Inflammatory macrophage treated with lipopolysaccharide for 4 hours (primary cell): ENCODE measurements around the gene FMO2.

Experiments used
- DNase-seq: peaks from one replicate; pipeline ENCODE4 v3.0.0-alpha.2; 2020

Gene FMO2

DNA sequence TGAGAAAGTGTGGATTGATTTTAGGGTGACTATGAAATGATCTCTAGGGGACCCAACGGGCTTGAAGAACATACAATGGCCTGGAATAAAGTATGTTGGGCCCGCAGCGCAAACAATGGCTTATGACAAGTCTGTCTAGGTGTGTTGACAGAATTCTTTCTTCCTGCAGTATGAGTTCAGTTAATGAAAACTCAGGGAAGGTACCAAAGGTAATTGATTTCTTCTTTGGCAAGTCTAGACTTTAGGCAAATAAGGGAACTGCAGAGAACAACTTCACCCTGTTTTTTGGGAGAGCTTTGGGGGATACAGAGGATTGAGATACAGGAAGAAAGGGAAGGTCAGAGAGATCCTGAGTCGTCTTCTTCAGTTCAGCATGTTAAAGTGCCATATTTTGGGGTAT, 7.8 kb upstream of the FMO2 start:
- DNase-seq = no peak

DNA sequence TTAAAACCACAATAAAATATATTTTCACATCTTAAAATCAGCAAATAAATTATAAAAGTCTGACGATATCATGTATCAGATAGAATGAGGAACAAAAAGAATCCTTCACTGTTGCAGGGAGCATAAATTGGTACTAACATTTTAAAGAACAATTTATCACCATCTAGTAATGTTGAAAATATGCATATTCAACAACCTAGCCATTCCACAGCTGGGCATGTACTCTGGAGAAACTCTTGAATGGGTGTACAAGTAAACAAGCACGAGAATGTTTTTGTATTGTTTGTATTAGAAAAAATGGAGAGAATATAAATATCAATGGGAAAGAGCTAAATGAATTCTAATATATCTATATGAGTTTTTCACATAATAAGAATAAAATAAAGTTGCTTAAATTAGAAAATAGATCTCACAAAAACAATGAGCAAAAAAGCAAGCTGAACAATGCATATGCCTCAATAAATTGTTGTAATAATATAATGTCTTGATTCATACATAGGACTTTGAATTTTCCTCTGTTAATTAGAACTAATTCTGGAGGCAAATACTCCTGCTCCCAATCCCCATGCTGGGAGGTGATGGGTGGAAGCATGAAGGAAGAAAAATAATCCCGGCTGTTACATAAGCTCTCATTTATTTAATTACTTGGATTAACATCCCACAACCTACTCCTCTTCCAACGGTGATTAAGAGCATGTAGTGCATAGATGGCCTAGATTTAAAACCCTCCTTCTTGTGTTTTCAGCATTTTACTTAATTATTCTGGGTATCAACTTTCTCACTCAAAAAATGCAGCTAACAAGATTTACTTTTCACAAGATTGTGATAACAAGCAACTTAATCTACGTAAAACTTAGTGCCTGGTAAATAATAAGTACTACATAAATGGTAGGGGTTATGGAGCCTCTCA, 5.5 kb upstream of the FMO2 start:
- no peak for DNase-seq

GRCh38 chr1:171180670-171181069, 4.4 kb upstream of the FMO2 start:
- DNase-seq = no peak

GRCh38 chr1:171188388-171189266, 3.5 kb downstream of the FMO2 start:
- DNase-seq = peak; percentile 52

- no peak for DNase-seq
Observed at GRCh38 chr1:171191992-171192391, 6.9 kb downstream of the FMO2 start.

- DNase-seq = no peak
Observed at GRCh38 chr1:171195767-171196166, 10.7 kb downstream of the FMO2 start.

- DNase-seq = no peak
Observed at GRCh38 chr1:171196351-171196750, 11.3 kb downstream of the FMO2 start.

DNA sequence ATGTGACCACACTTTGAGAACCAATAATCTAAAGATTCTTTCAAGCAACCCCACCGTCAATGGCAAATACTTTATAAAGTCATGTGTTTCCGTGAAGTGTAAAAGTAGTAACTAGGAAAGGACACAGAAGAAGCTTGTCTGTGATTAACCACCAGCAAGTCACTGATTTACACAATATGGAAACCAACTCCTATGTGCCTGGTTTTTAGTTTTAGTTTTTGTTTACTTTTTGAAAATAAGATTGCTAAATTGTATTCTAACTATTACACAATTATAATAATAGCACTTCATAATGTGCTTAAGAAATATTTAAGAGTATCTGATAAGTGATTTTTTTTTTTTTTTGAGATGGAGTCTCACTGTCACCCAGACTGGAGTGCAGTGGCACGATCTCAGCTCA, 13.0 kb downstream of the FMO2 start:
- DNase-seq = peak; percentile 40

DNA sequence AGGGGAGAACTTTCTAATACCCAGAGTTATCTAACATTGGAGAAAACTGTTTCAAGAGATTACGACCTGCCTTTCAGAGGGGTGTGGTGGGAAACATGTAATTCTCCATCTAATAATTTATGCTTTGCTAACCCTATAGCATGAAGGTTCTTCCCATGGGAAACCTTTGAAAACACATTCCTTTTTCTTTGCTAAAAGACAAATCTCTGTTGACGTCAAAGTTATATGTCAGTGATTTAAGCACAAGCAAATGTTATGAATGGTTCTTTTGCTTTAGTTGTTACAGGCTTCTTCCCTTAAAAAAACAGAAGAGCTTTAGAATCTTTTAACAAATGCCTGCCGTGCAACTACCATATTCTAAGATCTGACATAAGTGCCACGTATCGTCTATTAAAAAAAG, 19.2 kb downstream of the FMO2 start:
- DNase-seq = no peak

DNA sequence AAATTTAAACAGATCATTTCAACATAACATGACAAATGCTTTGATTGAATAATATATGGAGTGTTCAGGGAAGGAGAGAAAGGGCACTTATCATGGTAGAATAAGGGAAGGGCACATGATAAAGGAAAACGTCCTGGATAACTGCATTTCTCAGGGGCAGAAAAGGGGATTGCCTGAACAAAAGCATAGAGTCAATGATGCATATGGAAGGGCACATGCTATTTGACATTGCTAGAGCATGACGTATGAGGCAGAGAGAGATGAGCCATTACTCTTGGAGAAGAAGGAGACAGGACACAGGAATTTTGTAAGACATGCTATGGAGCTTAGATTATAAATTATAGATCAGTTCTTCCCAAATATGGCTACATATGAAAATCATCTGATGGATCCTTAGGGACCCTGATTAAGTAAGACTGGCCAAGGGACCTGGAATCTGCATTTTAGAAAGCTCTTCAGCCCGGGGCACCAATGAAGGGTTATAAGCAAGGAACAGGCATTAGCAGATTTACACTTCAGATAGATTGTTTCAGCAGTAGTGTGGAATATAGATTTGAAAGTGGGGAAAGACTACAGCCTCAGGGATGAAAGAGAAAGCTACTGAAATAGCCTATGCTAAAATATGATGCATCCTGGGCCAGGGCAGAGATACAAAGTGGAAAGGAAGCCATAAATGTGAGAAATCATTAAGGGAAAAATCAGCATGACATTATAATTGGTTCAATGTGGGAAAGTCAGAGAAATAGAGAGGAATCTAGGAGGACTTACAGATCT, 21.3 kb downstream of the FMO2 start:
- DNase-seq = no peak

DNA sequence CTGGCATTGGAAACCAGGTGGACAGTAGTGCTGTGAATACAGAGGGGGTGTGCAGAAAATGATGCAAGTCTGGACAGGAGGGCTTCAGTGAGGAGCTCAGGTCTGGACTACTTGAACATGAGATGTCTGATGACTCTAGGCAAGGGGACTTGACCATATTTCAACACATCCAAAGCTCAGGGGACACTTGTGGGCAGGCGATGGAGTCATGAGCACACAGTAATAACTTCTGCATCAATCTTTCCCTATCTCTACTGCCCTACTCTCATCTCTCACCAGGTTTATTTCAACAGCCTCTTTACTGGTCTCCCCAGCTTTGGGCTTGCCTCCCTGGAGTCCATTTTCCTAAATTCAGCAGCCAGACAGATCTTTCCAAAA, 21.9 kb downstream of the FMO2 start:
- no peak for DNase-seq

DNA sequence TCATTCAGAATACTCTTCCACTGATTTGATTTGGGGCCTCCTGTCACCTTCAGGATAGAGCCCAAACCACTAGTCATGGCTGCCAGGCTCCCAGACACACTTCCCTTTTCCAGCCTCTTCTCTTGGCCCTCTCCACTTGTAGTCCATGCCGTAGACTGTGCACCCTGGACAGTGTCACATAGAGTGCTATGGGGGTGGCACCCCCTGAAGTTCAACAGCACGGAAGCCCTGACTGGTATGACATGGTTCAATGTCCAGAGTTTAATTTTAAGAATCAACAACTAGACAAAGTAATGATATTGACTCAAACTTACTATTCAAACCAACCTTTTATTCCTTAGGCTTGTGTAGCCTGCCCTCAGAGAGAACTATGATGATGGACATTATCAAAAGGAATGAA, 22.3 kb downstream of the FMO2 start:
- no peak for DNase-seq

GRCh38 chr1:171210355-171210754, 25.3 kb downstream of the FMO2 start:
- DNase-seq = no peak

DNA sequence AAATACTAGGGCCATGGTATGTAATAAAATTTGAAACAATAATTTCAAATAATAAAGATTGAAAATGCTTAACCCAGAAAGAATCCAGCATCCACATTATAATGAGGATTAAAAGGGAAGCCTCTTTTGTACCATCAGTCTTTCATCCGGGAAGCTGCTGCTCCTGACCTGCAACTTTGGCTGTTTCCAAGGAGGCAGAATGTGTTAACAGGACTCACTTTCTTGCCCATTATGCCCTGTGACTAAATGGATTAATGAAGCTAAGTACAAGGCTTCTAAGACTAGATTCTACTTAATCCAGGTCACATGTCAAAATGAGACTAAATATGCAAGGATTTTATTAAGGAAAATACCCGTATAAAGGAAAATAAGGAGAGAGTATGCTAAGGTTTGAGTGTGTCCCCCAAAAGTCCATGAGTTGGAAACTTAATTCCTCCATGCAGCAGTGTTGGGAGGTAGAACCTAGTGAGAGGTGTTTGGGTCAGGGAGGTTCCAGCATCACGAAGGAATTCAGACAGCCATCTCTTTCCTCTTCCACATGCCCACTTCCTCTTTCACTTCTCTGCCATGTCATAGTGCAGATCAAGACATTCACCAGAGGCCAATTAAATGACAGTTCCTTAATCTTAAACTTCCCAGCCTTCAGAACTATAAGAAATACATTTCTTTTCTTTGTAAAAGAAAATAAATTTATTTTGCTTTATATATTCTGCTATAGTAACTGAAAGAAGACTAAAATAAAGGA, 27.7 kb downstream of the FMO2 start:
- DNase-seq = peak; percentile 67

DNA sequence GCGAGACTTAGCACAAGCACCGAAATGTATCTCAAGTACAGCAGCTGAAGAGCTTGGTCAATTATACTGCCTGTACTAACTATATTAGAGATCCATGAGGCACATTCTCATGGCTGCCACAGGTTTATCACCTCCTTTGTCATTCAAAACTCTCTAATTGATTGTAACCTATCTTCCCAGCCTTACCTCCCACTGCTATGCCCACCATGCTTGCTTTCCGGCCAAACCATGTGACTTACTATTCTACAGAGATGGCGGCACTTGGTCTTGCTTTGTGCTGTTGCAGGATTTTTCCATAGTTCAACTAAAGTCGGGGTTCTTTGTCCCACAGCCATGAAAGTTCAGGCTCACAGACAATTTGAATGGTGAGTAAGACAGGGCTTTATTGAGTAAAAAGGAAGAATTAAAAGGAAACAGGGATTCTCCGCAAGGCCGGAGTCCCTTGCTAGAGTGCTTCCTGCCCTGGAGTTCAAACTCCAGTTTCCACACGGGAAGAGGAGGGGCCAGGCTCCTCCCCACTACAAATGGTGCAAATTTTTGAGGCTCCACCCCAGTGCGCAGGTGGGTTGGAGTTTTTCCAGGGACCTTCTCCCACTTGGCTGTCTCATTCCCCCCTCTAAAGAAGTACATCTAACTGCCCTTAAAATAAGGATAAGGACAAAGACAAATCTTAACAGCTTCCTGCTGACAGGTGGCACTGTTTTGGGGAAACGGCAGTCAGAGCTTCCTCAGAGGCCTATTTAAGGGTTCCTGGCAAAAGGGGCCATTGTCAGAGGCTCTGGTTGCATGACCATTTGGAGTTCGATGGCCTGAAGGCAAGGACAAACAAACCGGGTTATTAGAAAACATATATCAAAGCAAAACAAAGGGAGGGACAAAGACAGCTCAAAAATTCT, 28.7 kb downstream of the FMO2 start:
- DNase-seq = no peak

GRCh38 chr1:171217658-171218443, 32.8 kb downstream of the FMO2 start:
- DNase-seq = no peak

- no peak for DNase-seq
Observed at GRCh38 chr1:171218661-171219060, 33.6 kb downstream of the FMO2 start.

GRCh38 chr1:171219346-171220080, 34.4 kb downstream of the FMO2 start:
- DNase-seq = no peak

DNA sequence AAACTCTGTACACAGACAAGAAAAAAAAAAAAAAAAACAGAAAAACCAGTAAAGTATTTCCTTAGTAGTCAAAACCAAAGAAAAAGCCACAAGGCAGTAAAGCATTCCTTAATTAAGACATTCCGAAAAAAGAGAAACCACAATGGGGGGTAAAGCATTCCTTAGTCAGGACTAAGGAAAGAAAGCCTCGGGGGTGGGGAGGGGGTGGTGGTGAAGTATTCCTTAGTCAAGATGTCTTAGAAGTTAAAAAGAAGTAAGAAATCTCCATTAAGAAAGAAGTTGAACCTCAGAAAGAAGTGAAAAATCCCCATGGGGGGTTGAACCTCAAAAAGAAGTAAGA, 35.0 kb downstream of the FMO2 start:
- DNase-seq = no peak

GRCh38 chr1:171220581-171221054, 35.5 kb downstream of the FMO2 start:
- DNase-seq = no peak
